Measurements from ENCODE around the gene EXOC3L4.

- TF ChIP-seq, protein P1, sequence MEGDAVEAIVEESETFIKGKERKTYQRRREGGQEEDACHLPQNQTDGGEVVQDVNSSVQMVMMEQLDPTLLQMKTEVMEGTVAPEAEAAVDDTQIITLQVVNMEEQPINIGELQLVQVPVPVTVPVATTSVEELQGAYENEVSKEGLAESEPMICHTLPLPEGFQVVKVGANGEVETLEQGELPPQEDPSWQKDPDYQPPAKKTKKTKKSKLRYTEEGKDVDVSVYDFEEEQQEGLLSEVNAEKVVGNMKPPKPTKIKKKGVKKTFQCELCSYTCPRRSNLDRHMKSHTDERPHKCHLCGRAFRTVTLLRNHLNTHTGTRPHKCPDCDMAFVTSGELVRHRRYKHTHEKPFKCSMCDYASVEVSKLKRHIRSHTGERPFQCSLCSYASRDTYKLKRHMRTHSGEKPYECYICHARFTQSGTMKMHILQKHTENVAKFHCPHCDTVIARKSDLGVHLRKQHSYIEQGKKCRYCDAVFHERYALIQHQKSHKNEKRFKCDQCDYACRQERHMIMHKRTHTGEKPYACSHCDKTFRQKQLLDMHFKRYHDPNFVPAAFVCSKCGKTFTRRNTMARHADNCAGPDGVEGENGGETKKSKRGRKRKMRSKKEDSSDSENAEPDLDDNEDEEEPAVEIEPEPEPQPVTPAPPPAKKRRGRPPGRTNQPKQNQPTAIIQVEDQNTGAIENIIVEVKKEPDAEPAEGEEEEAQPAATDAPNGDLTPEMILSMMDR (conservative IDR thresholded peaks at IDR 0.05 in 1 of 2, IDR thresholded peaks at IDR 0.05 in 1 of 2; ENCODE audit: low read depth in 1 of 2, low read length in 2 of 2): no peak
- TF ChIP-seq EZH2 (IDR thresholded peaks at IDR 0.05; ENCODE audit: low read length, missing control alignments): no peak
Observed at GRCh38 chr14:103067231-103067954, 27.1 kb upstream of the EXOC3L4 start.
